Loucy (cell line): Measurements from ENCODE around the gene ABCB1.

Experiments
- CTCF ChIP-seq: fragments of 200-600 bp; sonication (generic); conservative IDR thresholded peaks from 2 replicates; pipeline ENCODE4 v1.5.1; 2014; ENCODE audit warnings: mild to moderate bottlenecking, antibody characterized with exemption, low read length
- EZH2phosphoT487 ChIP-seq: fragments of 200-600 bp; IDR thresholded peaks from 2 replicates; pipeline ENCODE4 v1.6.1; 2018; ENCODE audit warnings: antibody characterized with exemption, mild to moderate bottlenecking, moderate library complexity, borderline replicate concordance

GRCh38 chr7:87625101-87625500, 24.4 kb upstream of the ABCB1 start:
- TF ChIP-seq CTCF (no peak), EZH2phosphoT487 (no peak)
